Caco-2 (cell line): Measurements from ENCODE around the gene PPP4R4. TPM values are rescaled to one million over a fixed set of nuclear protein-coding genes. Genes with fewer than 3 reads are reported as not detected.

Experiments used
- BruUV-seq: library from RNA; stranded (reverse); fragments of 400-500 nt; replicated peaks from 2 replicates; lab custom pipeline; 2021; lab: Mats Ljungman, UMichigan
- CTCF ChIA-PET: fragments of 300-600 bp; sonication (Branson Sonifier 250); formaldehyde crosslinking; loops from one replicate; lab custom pipeline; 2022; ENCODE audit warnings: antibody characterized with exemption; lab: Charles Lee
- POLR2A ChIA-PET: fragments of 300-600 bp; sonication (Branson Sonifier 250); formaldehyde crosslinking; loops from one replicate; lab custom pipeline; 2022; ENCODE audit warnings: antibody characterized with exemption; lab: Charles Lee
- DNase-seq, 2 experiments: peaks; one replicate each; pipeline versions ENCODE4 v3.0.0 to v3.0.0-alpha.2; 2020 to 2022
- H3K27me3 ChIP-seq: replicated peaks from 2 replicates; pipeline ENCODE4 v1.6.0; 2011; ENCODE audit warnings: low read length; ENCODE audit not compliant: control insufficient read depth, insufficient read depth
- H3K36me3 ChIP-seq: 2 replicates; pipeline ENCODE4 v1.5.1; 2011; ENCODE audit warnings: low read length; ENCODE audit not compliant: control insufficient read depth, insufficient read depth
- H3K4me1 ChIP-seq: fragments of 250-450 bp; sonication (Bioruptor Pico); 2 replicates; pipeline ENCODE4 v1.5.1; 2020; ENCODE audit warnings: mild to moderate bottlenecking
- H3K4me3 ChIP-seq: 2 replicates; pipeline ENCODE4 v1.5.1; 2011; ENCODE audit warnings: low read depth, mild to moderate bottlenecking, control low read depth, low read length
- H3K9me3 ChIP-seq: fragments of 250-450 bp; sonication (Bioruptor Pico); 2 replicates; pipeline ENCODE4 v1.5.1; 2020; ENCODE audit warnings: mild to moderate bottlenecking, moderate library complexity
- H3K27ac Mint-ChIP-seq: one replicate; pipeline ENCODE4 v1.8.0; 2022; ENCODE audit warnings: mixed read lengths; ENCODE audit not compliant: unreplicated experiment
- H3K27me3 Mint-ChIP-seq: one replicate; pipeline ENCODE4 v1.8.0; 2022; ENCODE audit warnings: mixed read lengths; ENCODE audit not compliant: insufficient read depth, unreplicated experiment
- H3K36me3 Mint-ChIP-seq: one replicate; pipeline ENCODE4 v1.8.0; 2022; ENCODE audit warnings: mild to moderate bottlenecking, mixed read lengths; ENCODE audit not compliant: insufficient read depth, unreplicated experiment
- H3K4me1 Mint-ChIP-seq: one replicate; pipeline ENCODE4 v1.8.0; 2022; ENCODE audit warnings: low read depth, mixed read lengths; ENCODE audit not compliant: unreplicated experiment
- H3K4me3 Mint-ChIP-seq: one replicate; pipeline ENCODE4 v1.8.0; 2022; ENCODE audit warnings: mild to moderate bottlenecking, moderate library complexity, mixed read lengths; ENCODE audit not compliant: unreplicated experiment
- H3K9me3 Mint-ChIP-seq: one replicate; pipeline ENCODE4 v1.8.0; 2022; ENCODE audit warnings: mixed read lengths; ENCODE audit not compliant: unreplicated experiment
- CTCF ChIP-seq, 2 experiments: fragments of 200-600 bp in 1 of 2; IDR thresholded peaks; 1 replicate in 1 of 2; 2 replicates in 1 of 2; pipeline versions ENCODE4 v1.5.1 to v1.8.0; 2011 to 2022; ENCODE audit warnings: antibody characterized with exemption in 1 of 2, control low read depth in 1 of 2, inconsistent platforms in 1 of 2, low read depth in 1 of 2, low read length in 1 of 2, mild to moderate bottlenecking in 1 of 2, moderate library complexity in 1 of 2; ENCODE audit not compliant: insufficient read depth in 1 of 2, severe bottlenecking in 1 of 2, unreplicated experiment in 1 of 2
- intact Hi-C: fragments of 100-400 bp; cut with micrococcal nuclease; formaldehyde crosslinking; loops from one replicate; pipeline ENCODE4 v1.10.0; 2022; ENCODE audit not compliant: unreplicated experiment
- total RNA-seq: library from RNA; stranded (reverse); gene quantifications from 2 replicates; pipeline ENCODE4 v1.2.3, GENCODE V29; 2022

Gene PPP4R4
- total RNA-seq, 1 experiment from 2014 or later: 0.20 TPM

DNA sequence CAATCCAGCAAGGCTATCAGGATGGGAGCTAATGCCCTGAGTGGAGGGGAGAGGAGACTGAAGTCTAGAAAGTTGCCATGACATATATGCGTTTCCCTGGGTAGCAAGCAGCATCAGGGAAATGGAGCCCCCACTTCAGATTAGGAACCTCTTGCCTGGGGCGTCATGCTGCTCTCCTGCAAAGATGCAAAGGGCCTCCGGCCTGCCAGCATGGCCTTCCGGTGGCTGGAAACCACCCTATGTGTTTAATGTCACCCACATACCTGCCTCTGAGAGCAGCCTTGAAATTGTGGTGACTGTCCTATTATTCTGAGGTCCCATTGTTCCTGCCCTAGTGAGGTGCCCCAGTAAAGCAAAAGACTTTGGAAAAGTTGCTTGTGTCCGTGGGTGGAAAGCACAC is 34.7 kb upstream of the PPP4R4 start:
- POLR2A ChIA-PET: no interaction called here
- no TSS peak for BruUV-seq

DNA sequence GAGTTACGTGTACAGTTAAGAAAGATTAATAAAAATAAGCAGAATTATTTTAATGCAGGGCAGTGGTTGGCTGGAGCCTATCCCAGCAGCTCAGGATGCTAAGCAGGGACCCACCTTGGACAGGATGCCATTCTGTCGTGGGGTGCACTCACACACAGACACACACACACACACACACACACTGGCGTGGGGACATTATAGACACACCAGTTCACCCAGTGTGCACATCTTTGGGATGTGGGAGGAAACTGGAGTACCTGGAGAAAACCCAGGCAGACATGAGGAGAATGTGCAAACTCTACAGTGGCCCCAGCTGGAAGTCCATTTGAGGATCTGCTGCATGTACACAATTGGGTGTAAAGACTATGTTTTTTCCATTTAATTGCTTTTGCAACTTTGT is 31.9 kb upstream of the PPP4R4 start:
- intact Hi-C loops: no loop called here
- Mint-ChIP-seq H3K4me1 (no peaks in the 10 kb centered on the region), H3K27ac (no peak overlapping the region), H3K27me3 (peaks cover 3% of the 10 kb centered on the region), H3K4me3 (no peak overlapping the region), H3K36me3 (no peaks in the 10 kb centered on the region), H3K9me3 (no peaks in the 10 kb centered on the region)
- no peaks in the 10 kb centered on the region for H3K27me3 ChIP-seq
- CTCF ChIA-PET: interaction anchor here (0.6 to 1.4 kb wide), 2 partner anchors 10 to 38 kb away, joined by 4 to 6 read pairs; no protein-coding TSS in a partner anchor
- no peak for DNase-seq
- POLR2A ChIA-PET: no interaction called here
- BruUV-seq: no TSS peak
- H3K4me1 ChIP-seq: no peaks in the 10 kb centered on the region
- no peak for TF ChIP-seq CTCF (IDR thresholded peaks at IDR 0.05; ENCODE audit: insufficient read depth in 1 of 2, low read depth in 1 of 2, low read length in 1 of 2, severe bottlenecking in 1 of 2, unreplicated experiment in 1 of 2)
- no peaks in the 10 kb centered on the region for H3K9me3 ChIP-seq
- no peak overlapping the region for H3K4me3 ChIP-seq
- no peaks in the 10 kb centered on the region for H3K36me3 ChIP-seq

More for the DNA sequence above, 34.7 kb upstream of the PPP4R4 start:
- no peaks in the 10 kb centered on the region for H3K27me3 ChIP-seq
- H3K36me3 ChIP-seq: no peaks in the 10 kb centered on the region
- H3K9me3 Mint-ChIP-seq: peaks cover 13% of the 10 kb centered on the region
- no peaks in the 10 kb centered on the region for H3K4me1 ChIP-seq
- no peaks in the 10 kb centered on the region for H3K9me3 ChIP-seq
- intact Hi-C loops: loop anchor here (10.0 kb wide), 2 partner anchors 285 to 345 kb away; no protein-coding TSS in a partner anchor
- no peaks in the 10 kb centered on the region for H3K36me3 Mint-ChIP-seq
- H3K4me1 Mint-ChIP-seq: no peaks in the 10 kb centered on the region
- no peak for TF ChIP-seq CTCF (IDR thresholded peaks at IDR 0.05; ENCODE audit: insufficient read depth in 1 of 2, low read depth in 1 of 2, low read length in 1 of 2, severe bottlenecking in 1 of 2, unreplicated experiment in 1 of 2)
- no peak overlapping the region for H3K27ac Mint-ChIP-seq
- H3K27me3 Mint-ChIP-seq: peaks cover 6% of the 10 kb centered on the region
- DNase-seq: no peak
- H3K4me3 Mint-ChIP-seq: no peak overlapping the region
- CTCF ChIA-PET: interaction anchor here (0.7 to 1.5 kb wide), 2 partner anchors 17 to 103 kb away, joined by 5 to 6 read pairs; no protein-coding TSS in a partner anchor
- H3K4me3 ChIP-seq: no peak overlapping the region

DNA sequence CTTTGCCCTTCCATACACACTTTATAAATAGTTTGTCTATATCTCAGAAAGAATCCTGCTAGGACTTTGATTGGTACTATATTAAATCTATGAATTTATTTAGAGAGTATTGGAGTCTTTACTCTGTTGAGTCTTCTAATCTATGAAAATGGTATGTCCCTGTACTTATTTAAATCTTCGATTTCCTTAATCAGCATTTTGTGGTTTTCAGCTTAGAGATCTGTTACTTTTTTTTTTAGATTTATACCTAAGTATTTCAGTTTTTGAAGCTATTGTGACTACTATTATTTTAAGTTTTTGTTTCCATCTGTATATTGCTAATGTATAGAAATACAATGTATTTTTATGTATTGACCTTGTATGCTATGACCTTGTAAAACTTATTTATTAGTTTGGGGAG is 31.3 kb upstream of the PPP4R4 start:
- ChIA-PET POLR2A (no interaction called here), CTCF (no interaction called here)
- Histone ChIP-seq H3K4me3 (no peak overlapping the region), H3K27me3 (no peaks in the 10 kb centered on the region), H3K9me3 (no peaks in the 10 kb centered on the region), H3K4me1 (no peaks in the 10 kb centered on the region), H3K36me3 (no peaks in the 10 kb centered on the region)
- Mint-ChIP-seq H3K9me3 (no peaks in the 10 kb centered on the region), H3K27me3 (peaks cover 3% of the 10 kb centered on the region), H3K4me3 (no peak overlapping the region), H3K27ac (no peak overlapping the region), H3K36me3 (no peaks in the 10 kb centered on the region), H3K4me1 (no peaks in the 10 kb centered on the region)
- intact Hi-C loops: no loop called here
- BruUV-seq: no TSS peak
- no peak for TF ChIP-seq CTCF (IDR thresholded peaks at IDR 0.05; ENCODE audit: insufficient read depth in 1 of 2, low read depth in 1 of 2, low read length in 1 of 2, severe bottlenecking in 1 of 2, unreplicated experiment in 1 of 2)
- no peak for DNase-seq
